HEK293T (cell line): Measurements from ENCODE around the gene DROSHA.

Source experiments
- ARNT ChIP-seq: fragments of 450-650 bp; IDR thresholded peaks from 2 replicates; pipeline ENCODE4 v1.6.1; 2017; ENCODE audit warnings: mild to moderate bottlenecking
- BHLHE40 ChIP-seq: fragments of 450-650 bp; IDR thresholded peaks from 2 replicates; pipeline ENCODE4 v1.6.1; 2016; ENCODE audit warnings: mild to moderate bottlenecking, moderate library complexity, borderline replicate concordance
- CTBP1 ChIP-seq: fragments of 450-650 bp; IDR thresholded peaks from 2 replicates; pipeline ENCODE4 v1.6.1; 2016; ENCODE audit warnings: borderline replicate concordance
- ELF4 ChIP-seq: fragments of 450-650 bp; IDR thresholded peaks from 2 replicates; pipeline ENCODE4 v1.6.1; 2017; ENCODE audit warnings: antibody characterized with exemption
- FOXA1 ChIP-seq: fragments of 450-650 bp; IDR thresholded peaks from 2 replicates; pipeline ENCODE4 v1.6.1; 2016; ENCODE audit warnings: mild to moderate bottlenecking
- FOXK2 ChIP-seq: fragments of 450-650 bp; IDR thresholded peaks from 2 replicates; pipeline ENCODE4 v1.6.1; 2016; ENCODE audit warnings: mild to moderate bottlenecking
- FOXM1 ChIP-seq: fragments of 450-650 bp; IDR thresholded peaks from 2 replicates; pipeline ENCODE4 v1.6.1; 2017; ENCODE audit warnings: mild to moderate bottlenecking, borderline replicate concordance
- HDGF ChIP-seq: fragments of 450-650 bp; IDR thresholded peaks from 2 replicates; pipeline ENCODE4 v1.6.1; 2017; ENCODE audit warnings: antibody characterized with exemption, borderline replicate concordance
- NFRKB ChIP-seq: fragments of 450-650 bp; IDR thresholded peaks from 2 replicates; pipeline ENCODE4 v1.6.1; 2016; ENCODE audit warnings: mild to moderate bottlenecking, moderate library complexity
- SUZ12 ChIP-seq: fragments of 450-650 bp; IDR thresholded peaks from 2 replicates; pipeline ENCODE4 v1.6.1; 2016; ENCODE audit warnings: mild to moderate bottlenecking
- TARDBP ChIP-seq: fragments of 450-650 bp; IDR thresholded peaks from 2 replicates; pipeline ENCODE4 v1.6.1; 2016
- ZNF384 ChIP-seq: fragments of 450-650 bp; IDR thresholded peaks from 2 replicates; pipeline ENCODE4 v1.6.1; 2016
- TF ChIP-seq, protein P1 (sequence below): fragments of 450-650 bp; IDR thresholded peaks from 2 replicates; pipeline ENCODE4 v1.6.1; 2016

DNA sequence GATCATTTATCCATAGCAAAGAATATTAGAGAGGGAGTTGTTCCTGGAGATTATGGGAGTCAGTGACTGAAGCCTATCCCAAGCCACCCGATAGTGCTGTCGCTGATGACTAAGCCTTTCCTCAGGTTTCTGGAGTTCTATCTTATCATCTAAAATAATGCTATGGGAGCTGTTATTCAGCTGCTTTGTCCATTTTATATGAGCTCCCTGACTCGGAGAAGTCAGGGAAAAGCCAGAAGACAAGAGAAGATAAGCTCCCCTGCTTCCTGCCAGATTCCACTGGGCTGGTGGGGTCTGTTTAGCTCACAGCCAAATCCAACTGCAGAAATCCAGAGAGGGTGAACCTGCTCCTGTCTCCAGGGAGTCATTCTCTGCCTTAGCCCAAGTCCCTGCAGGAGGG is 148.2 kb downstream of the DROSHA start:
- TF ChIP-seq FOXK2 (no peak), NFRKB (no peak), CTBP1 (no peak), FOXA1 (no peak), ZNF384 (no peak), ARNT (no peak), FOXM1 (no peak), HDGF (no peak), TARDBP (no peak), SUZ12 (no peak), BHLHE40 (no peak), ELF4 (no peak)
- TF ChIP-seq, protein P1, sequence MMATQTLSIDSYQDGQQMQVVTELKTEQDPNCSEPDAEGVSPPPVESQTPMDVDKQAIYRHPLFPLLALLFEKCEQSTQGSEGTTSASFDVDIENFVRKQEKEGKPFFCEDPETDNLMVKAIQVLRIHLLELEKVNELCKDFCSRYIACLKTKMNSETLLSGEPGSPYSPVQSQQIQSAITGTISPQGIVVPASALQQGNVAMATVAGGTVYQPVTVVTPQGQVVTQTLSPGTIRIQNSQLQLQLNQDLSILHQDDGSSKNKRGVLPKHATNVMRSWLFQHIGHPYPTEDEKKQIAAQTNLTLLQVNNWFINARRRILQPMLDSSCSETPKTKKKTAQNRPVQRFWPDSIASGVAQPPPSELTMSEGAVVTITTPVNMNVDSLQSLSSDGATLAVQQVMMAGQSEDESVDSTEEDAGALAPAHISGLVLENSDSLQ: no peak
